Endothelial cell of umbilical vein (primary cell): ENCODE results near the gene MUC22. TPM values are rescaled to one million over a fixed set of nuclear protein-coding genes. Genes with fewer than 3 reads are reported as not detected.

ENCODE experiments used
- BruUV-seq: library from RNA; stranded (reverse); fragments of 400-500 nt; replicated peaks from 2 replicates; lab custom pipeline; 2021; lab: Mats Ljungman, UMichigan
- CTCF ChIA-PET: fragments of 300-600, 350-600 bp; sonication (Branson Sonifier 250); formaldehyde crosslinking; loops from one replicate; lab custom pipeline; 2021; ENCODE audit warnings: antibody characterized with exemption, inconsistent platforms; lab: Charles Lee
- POLR2A ChIA-PET: fragments of 300-600, 350-600 bp; sonication (Branson Sonifier 250); formaldehyde crosslinking; loops from one replicate; lab custom pipeline; 2021; ENCODE audit warnings: antibody characterized with exemption, inconsistent platforms; lab: Charles Lee
- DNase-seq: peaks from one replicate; pipeline ENCODE4 v3.0.0-alpha.2; 2011; ENCODE audit warnings: low read depth, low spot score
- FAIRE-seq: peaks from 2 replicates; lab custom pipeline; 2011; peaks lifted over from hg19 to GRCh38; lab: Jason Lieb, UNC
- H2AFZ ChIP-seq: 2 replicates; pipeline ENCODE4 v1.6.0; 2012; ENCODE audit warnings: low read depth, low read length, control low read depth, inconsistent platforms
- H3K27ac ChIP-seq: 2 replicates; pipeline ENCODE4 v1.5.1; 2011; ENCODE audit warnings: low read depth, mild to moderate bottlenecking, control low read depth, low read length, moderate library complexity; ENCODE audit not compliant: insufficient read depth
- H3K27me3 ChIP-seq, 2 experiments: 2 replicates each; pipeline versions ENCODE4 v1.6.0 to v1.6.1; 2011; ENCODE audit warnings: low read length in 2 of 2, mixed read lengths in 1 of 2; ENCODE audit not compliant: control insufficient read depth in 2 of 2, insufficient read depth in 2 of 2
- H3K36me3 ChIP-seq, 2 experiments: 2 replicates in 1 of 2; 3 replicates in 1 of 2; pipeline ENCODE4 v1.5.1; 2011; ENCODE audit warnings: low read length in 2 of 2, mild to moderate bottlenecking in 1 of 2, moderate library complexity in 1 of 2; ENCODE audit not compliant: control insufficient read depth in 2 of 2, insufficient read depth in 2 of 2; ENCODE audit errors: extremely low read depth in 1 of 2
- H3K4me1 ChIP-seq: 3 replicates; pipeline ENCODE4 v1.5.1; 2011; ENCODE audit warnings: mild to moderate bottlenecking, low read length; ENCODE audit not compliant: control insufficient read depth, insufficient read depth; ENCODE audit errors: extremely low read depth
- H3K4me2 ChIP-seq: 2 replicates; pipeline ENCODE4 v1.6.1; 2011; ENCODE audit warnings: low read length, control low read depth, mixed read lengths; ENCODE audit not compliant: insufficient read depth
- H3K4me3 ChIP-seq, 3 experiments: fragments of 200-600 bp in 1 of 3; sonication (generic), shearing (Covaris generic) in 1 of 3; replicated peaks in 1 of 3; 2 replicates each; pipeline ENCODE4 v1.5.1; 2011 to 2016; ENCODE audit warnings: control low read depth in 3 of 3, low read length in 3 of 3, mild to moderate bottlenecking in 2 of 3, inconsistent platforms in 1 of 3, low read depth in 1 of 3, moderate library complexity in 1 of 3; ENCODE audit not compliant: insufficient read depth in 1 of 3
- H3K79me2 ChIP-seq: 2 replicates; pipeline ENCODE4 v1.6.0; 2012; ENCODE audit warnings: low read length, inconsistent platforms; ENCODE audit not compliant: control insufficient read depth, insufficient read depth
- H3K9ac ChIP-seq: replicated peaks from 2 replicates; pipeline ENCODE3; 2011; ENCODE audit warnings: low read length, control low read depth; ENCODE audit not compliant: insufficient read depth; ENCODE audit errors: extremely low read depth
- H3K9me1 ChIP-seq: replicated peaks from 3 replicates; pipeline ENCODE4 v1.6.0; 2011; ENCODE audit warnings: mild to moderate bottlenecking, low read length; ENCODE audit not compliant: control insufficient read depth, insufficient read depth; ENCODE audit errors: extremely low read depth
- H3K9me3 ChIP-seq: replicated peaks from 2 replicates; pipeline ENCODE4 v1.5.1; 2012; ENCODE audit warnings: low read length, inconsistent platforms; ENCODE audit not compliant: control insufficient read depth, insufficient read depth
- H4K20me1 ChIP-seq: replicated peaks from 2 replicates; pipeline ENCODE3; 2011; ENCODE audit warnings: mild to moderate bottlenecking, low read length; ENCODE audit not compliant: control insufficient read depth, insufficient read depth; ENCODE audit errors: extremely low read depth
- EZH2 ChIP-seq: IDR thresholded peaks from 2 replicates; pipeline ENCODE4 v1.6.1; 2012; ENCODE audit warnings: borderline replicate concordance, low read depth, mild to moderate bottlenecking, moderate library complexity, low read length, inconsistent platforms; ENCODE audit not compliant: severe bottlenecking
- FOS ChIP-seq: IDR thresholded peaks from 2 replicates; pipeline ENCODE4 v1.6.1; 2011; ENCODE audit warnings: mild to moderate bottlenecking, low read length, moderate library complexity, borderline replicate concordance; ENCODE audit not compliant: insufficient read depth
- GATA2 ChIP-seq: IDR thresholded peaks from 2 replicates; pipeline ENCODE4 v1.7.0; 2011; ENCODE audit warnings: low read depth, mild to moderate bottlenecking, moderate library complexity, mixed read lengths, low read length; ENCODE audit not compliant: insufficient read length, insufficient read depth
- JUN ChIP-seq: IDR thresholded peaks from 2 replicates; pipeline ENCODE4 v1.6.1; 2011; ENCODE audit warnings: borderline replicate concordance, low read depth; ENCODE audit not compliant: insufficient read length, insufficient read depth
- MYC ChIP-seq: IDR thresholded peaks from one replicate; pipeline ENCODE4 v1.6.1; 2011; ENCODE audit warnings: mild to moderate bottlenecking, low read depth, low read length
- POLR2A ChIP-seq: IDR thresholded peaks from 2 replicates; pipeline ENCODE4 v1.6.1; 2012; ENCODE audit warnings: low read depth, mild to moderate bottlenecking, control low read depth, low read length
- POLR2AphosphoS5 ChIP-seq: IDR thresholded peaks from 2 replicates; pipeline ENCODE4 v1.6.1; 2012; ENCODE audit warnings: low read depth, mild to moderate bottlenecking, control low read depth, low read length, moderate library complexity; ENCODE audit not compliant: insufficient read depth
- dilution Hi-C: fragments of 300-500 bp; cut with MboI; formaldehyde crosslinking; loops from one replicate; pipeline ENCODE4 v1.15.0; 2019; ENCODE audit warnings: low sequenced_read_pairs; ENCODE audit not compliant: extremely low pct_ligation_motif_present
- intact Hi-C: fragments of 100-400 bp; cut with micrococcal nuclease; formaldehyde crosslinking; loops from one replicate; pipeline ENCODE4 v1.10.0; 2022
- polyA plus RNA-seq, 4 experiments: library from polyadenylated mRNA; depleted of rRNA in 3 of 4; stranded (reverse) in 3 of 4; unstranded in 1 of 4; fragments of >200 nt; gene quantifications; 2 replicates each; pipeline versions ENCODE4 v1.2.1 to v1.2.3, GENCODE V29; 2011 to 2012; ENCODE audit warnings: missing spikeins in 1 of 4
- total RNA-seq: library from RNA; stranded (reverse); gene quantifications from 2 replicates; pipeline ENCODE4 v1.2.3, GENCODE V29; 2021
- TF ChIP-seq, protein P1 (sequence below), 2 donors: IDR thresholded peaks; 1 replicate in 1 of 2; 2 replicates in 1 of 2; pipeline ENCODE4 v1.5.1; 2011; ENCODE audit warnings: low read length in 2 of 2, mild to moderate bottlenecking in 2 of 2, moderate library complexity in 2 of 2, control low read depth in 1 of 2, inconsistent platforms in 1 of 2, low read depth in 1 of 2; ENCODE audit not compliant: insufficient read depth in 1 of 2; ENCODE audit errors: extremely low read depth in 1 of 2
- TF ChIP-seq, protein P2 (sequence below): IDR thresholded peaks from 2 replicates; pipeline ENCODE4 v1.6.1; 2011; ENCODE audit not compliant: insufficient read depth, insufficient read length

MUC22 gene
- total and polyA plus RNA-seq, 2 donors (not counting 3 experiments of a cell fraction or from before 2014, with no cell fraction given): not detected

DNA sequence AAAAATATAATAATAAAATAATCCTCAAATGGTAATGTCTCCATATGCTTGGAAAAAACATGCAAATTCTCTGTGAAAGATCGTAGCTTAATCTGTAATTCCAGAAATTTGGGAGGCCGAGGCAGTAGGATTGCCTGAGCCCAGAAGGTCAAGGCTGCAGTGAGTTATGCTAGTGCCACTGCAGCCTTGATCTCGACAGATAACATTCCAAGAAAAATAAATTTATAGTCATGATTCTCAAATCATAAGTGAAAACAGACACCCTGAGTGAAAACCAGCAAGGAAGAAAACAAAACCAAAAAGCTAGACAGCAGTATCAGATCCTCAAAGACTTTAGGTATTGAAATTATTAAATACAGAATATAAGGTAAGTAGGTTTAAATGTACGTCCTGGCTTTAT is 30.6 kb upstream of the MUC22 start:
- Histone ChIP-seq H3K9me3 (no peaks in the 10 kb centered on the region), H3K27ac (no peak overlapping the region), H3K27me3 (peaks cover 14 to 16% of the 10 kb centered on the region in 2 experiments), H3K79me2 (no peaks in the 10 kb centered on the region), H3K9ac (no peak overlapping the region), H4K20me1 (no peaks in the 10 kb centered on the region), H3K4me1 (no peaks in the 10 kb centered on the region), H2AFZ (no peak overlapping the region), H3K4me3 (no peak overlapping the region), H3K4me2 (no peak overlapping the region), H3K9me1 (no peaks in the 10 kb centered on the region), H3K36me3 (no peaks in the 10 kb centered on the region)
- dilution Hi-C loops (no loop called here), intact Hi-C loops (no loop called here)
- CTCF ChIA-PET: no interaction called here
- DNase-seq: no peak
- TF ChIP-seq JUN: no peak
- TF ChIP-seq FOS: no peak
- no peak for TF ChIP-seq EZH2
- TF ChIP-seq, protein P1, sequence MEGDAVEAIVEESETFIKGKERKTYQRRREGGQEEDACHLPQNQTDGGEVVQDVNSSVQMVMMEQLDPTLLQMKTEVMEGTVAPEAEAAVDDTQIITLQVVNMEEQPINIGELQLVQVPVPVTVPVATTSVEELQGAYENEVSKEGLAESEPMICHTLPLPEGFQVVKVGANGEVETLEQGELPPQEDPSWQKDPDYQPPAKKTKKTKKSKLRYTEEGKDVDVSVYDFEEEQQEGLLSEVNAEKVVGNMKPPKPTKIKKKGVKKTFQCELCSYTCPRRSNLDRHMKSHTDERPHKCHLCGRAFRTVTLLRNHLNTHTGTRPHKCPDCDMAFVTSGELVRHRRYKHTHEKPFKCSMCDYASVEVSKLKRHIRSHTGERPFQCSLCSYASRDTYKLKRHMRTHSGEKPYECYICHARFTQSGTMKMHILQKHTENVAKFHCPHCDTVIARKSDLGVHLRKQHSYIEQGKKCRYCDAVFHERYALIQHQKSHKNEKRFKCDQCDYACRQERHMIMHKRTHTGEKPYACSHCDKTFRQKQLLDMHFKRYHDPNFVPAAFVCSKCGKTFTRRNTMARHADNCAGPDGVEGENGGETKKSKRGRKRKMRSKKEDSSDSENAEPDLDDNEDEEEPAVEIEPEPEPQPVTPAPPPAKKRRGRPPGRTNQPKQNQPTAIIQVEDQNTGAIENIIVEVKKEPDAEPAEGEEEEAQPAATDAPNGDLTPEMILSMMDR (IDR thresholded peaks at IDR 0.05; ENCODE audit: extremely low read depth in 1 of 2, insufficient read depth in 1 of 2, low read depth in 1 of 2, low read length in 2 of 2): no peak
- TF ChIP-seq, protein P2, sequence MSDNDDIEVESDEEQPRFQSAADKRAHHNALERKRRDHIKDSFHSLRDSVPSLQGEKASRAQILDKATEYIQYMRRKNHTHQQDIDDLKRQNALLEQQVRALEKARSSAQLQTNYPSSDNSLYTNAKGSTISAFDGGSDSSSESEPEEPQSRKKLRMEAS: no peak
- TF ChIP-seq MYC: no peak
- TF ChIP-seq GATA2: no peak
- TF ChIP-seq POLR2A: no peak
- TF ChIP-seq POLR2AphosphoS5: no peak
- no TSS peak for BruUV-seq
- POLR2A ChIA-PET: no interaction called here
- no peak for FAIRE-seq
